Measurements from ENCODE around the gene CACNA1B. TPM values are rescaled to one million over a fixed set of nuclear protein-coding genes. Genes with fewer than 3 reads are reported as not detected.
A peak's percentile ranks its signal among the peaks of the same experiment; 100 is the strongest.

The CACNA1B gene
- total and polyA plus RNA-seq, 7 experiments from 2014 or later: 0.07 TPM; not detected in 6

GRCh38 chr9:138024831-138025291 lies 147.3 kb downstream of the CACNA1B start:
- H3K27ac Mint-ChIP-seq: no peak overlapping the region

DNA sequence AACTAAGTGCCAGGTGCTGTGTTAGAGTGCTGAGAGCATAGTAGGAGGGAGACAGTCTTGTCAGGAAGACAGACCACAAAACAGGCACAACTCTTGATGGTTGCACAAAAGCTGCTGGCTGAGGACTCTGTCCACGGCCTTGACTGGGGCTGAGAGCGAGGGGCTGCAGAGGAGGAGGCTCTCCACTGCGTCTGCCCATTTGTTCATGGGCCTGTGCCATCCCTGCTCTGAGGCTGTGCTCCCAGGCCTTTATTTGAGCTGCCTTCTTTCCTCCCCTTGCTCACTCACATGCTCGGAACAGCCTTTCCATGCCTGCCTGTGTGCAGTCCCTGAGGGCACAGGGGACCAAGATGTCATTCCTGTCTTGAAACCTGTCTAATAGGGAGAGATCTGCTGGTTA lies 147.8 kb downstream of the CACNA1B start:
- DNase-seq: peak in 1 of 9 donors; percentile 6
- Mint-ChIP-seq H3K27ac (no peak overlapping the region), H3K4me3 (peak overlapping the region in 2 of 10 donors; percentile 39 to 51), H3K36me3 (no peaks in the 10 kb centered on the region), H3K9me3 (peaks cover 0 to 1% (median 0%) of the 10 kb centered on the region in 11 donors), H3K27me3 (peaks cover 33 to 49% (median 38%) of the 10 kb centered on the region in 5 donors), H3K4me1 (peaks cover 0 to 6% (median 0%) of the 10 kb centered on the region in 7 donors)
- Histone ChIP-seq H3K4me3 (ENCODE audit: low read length) (no peak overlapping the region), H3K36me3 (ENCODE audit: control insufficient read depth in 2 of 3, insufficient read depth in 3 of 3, low read length in 3 of 3) (no peaks in the 10 kb centered on the region), H3K27ac (ENCODE audit: low read depth, low read length) (no peak overlapping the region), H3K9me3 (ENCODE audit: control insufficient read depth in 2 of 3, low read length in 3 of 3) (no peaks in the 10 kb centered on the region), H3K4me1 (ENCODE audit: control insufficient read depth in 2 of 2, insufficient read depth in 2 of 2, low read length in 2 of 2) (no peaks in the 10 kb centered on the region), H3K27me3 (ENCODE audit: control insufficient read depth in 2 of 2, insufficient read depth in 2 of 2, low read length in 2 of 2) (no peaks in the 10 kb centered on the region)
- ATAC-seq: no peak
- ChIA-PET POLR2A (no interaction called here), CTCF (no interaction called here)
- intact Hi-C loops (cut with micrococcal nuclease): loop anchor here in 1 of 2 donors (5.0 kb wide), 1 partner anchor 303 kb away; no protein-coding TSS in a partner anchor

More at GRCh38 chr9:138024831-138025291, 147.3 kb downstream of the CACNA1B start:
- H3K36me3 ChIP-seq (ENCODE audit: control insufficient read depth in 2 of 3, insufficient read depth in 3 of 3, low read length in 3 of 3): no peaks in the 10 kb centered on the region
- H3K27me3 Mint-ChIP-seq: peaks cover 29 to 44% (median 33%) of the 10 kb centered on the region in 5 donors
- H3K9me3 Mint-ChIP-seq: peaks cover 0 to 1% (median 0%) of the 10 kb centered on the region in 11 donors
- no peaks in the 10 kb centered on the region for H3K27me3 ChIP-seq (ENCODE audit: control insufficient read depth in 2 of 2, insufficient read depth in 2 of 2, low read length in 2 of 2)
- ChIA-PET POLR2A (no interaction called here), CTCF (no interaction called here)
- intact Hi-C loops (cut with micrococcal nuclease): loop anchor here in 1 of 2 donors (5.0 kb wide), 1 partner anchor 303 kb away; no protein-coding TSS in a partner anchor
- no peaks in the 10 kb centered on the region for H3K9me3 ChIP-seq (ENCODE audit: control insufficient read depth in 2 of 3, low read length in 3 of 3)
- peak overlapping the region in 1 of 10 donors; percentile 45 for H3K4me3 Mint-ChIP-seq
- ATAC-seq (no peak), DNase-seq (peak in 1 of 9 donors; percentile 8)
- H3K4me1 Mint-ChIP-seq: peaks cover 0 to 6% (median 0%) of the 10 kb centered on the region in 7 donors
- H3K27ac ChIP-seq (ENCODE audit: low read depth, low read length): no peak overlapping the region
- no peak overlapping the region for H3K4me3 ChIP-seq (ENCODE audit: low read length)
- H3K4me1 ChIP-seq (ENCODE audit: control insufficient read depth in 2 of 2, insufficient read depth in 2 of 2, low read length in 2 of 2): no peaks in the 10 kb centered on the region
- H3K36me3 Mint-ChIP-seq: no peaks in the 10 kb centered on the region

DNA sequence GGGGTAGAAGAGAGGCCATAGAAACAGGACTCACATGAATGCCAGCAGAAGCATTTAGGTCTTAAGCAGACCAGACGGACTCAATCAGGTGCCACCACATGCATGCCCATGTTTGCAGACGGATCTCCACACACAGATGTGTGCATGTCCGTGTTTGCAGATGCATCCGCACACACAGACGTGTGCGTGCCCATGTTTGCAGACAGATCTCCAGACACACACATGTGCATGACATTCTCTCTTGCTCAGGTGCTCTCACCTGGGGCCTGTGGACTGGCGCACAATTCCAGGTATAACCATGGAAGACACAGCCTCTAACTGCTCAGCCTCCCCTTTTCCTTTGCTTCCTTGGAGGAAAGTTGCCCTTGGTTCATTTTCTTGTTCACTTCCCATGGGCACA lies 148.3 kb downstream of the CACNA1B start:
- Histone ChIP-seq H3K4me3 (ENCODE audit: low read length) (no peak overlapping the region), H3K4me1 (ENCODE audit: control insufficient read depth in 2 of 2, insufficient read depth in 2 of 2, low read length in 2 of 2) (no peaks in the 10 kb centered on the region), H3K27me3 (ENCODE audit: control insufficient read depth in 2 of 2, insufficient read depth in 2 of 2, low read length in 2 of 2) (no peaks in the 10 kb centered on the region), H3K27ac (ENCODE audit: low read depth, low read length) (no peak overlapping the region), H3K9me3 (ENCODE audit: control insufficient read depth in 2 of 3, low read length in 3 of 3) (no peaks in the 10 kb centered on the region), H3K36me3 (ENCODE audit: control insufficient read depth in 2 of 3, insufficient read depth in 3 of 3, low read length in 3 of 3) (no peaks in the 10 kb centered on the region)
- intact Hi-C loops (cut with micrococcal nuclease): loop anchor here in 1 of 2 donors (5.0 kb wide), 1 partner anchor 304 kb away; no protein-coding TSS in a partner anchor
- Mint-ChIP-seq H3K9me3 (peaks cover 0 to 1% (median 0%) of the 10 kb centered on the region in 11 donors), H3K36me3 (no peaks in the 10 kb centered on the region), H3K4me3 (peak overlapping the region in 1 of 10 donors; percentile 51), H3K27ac (no peak overlapping the region), H3K27me3 (peaks cover 36 to 54% (median 43%) of the 10 kb centered on the region in 5 donors), H3K4me1 (peaks cover 0 to 6% (median 0%) of the 10 kb centered on the region in 7 donors)
- DNase-seq (peak in 1 of 9 donors; percentile 16), ATAC-seq (no peak)
- ChIA-PET CTCF (no interaction called here), POLR2A (no interaction called here)

DNA sequence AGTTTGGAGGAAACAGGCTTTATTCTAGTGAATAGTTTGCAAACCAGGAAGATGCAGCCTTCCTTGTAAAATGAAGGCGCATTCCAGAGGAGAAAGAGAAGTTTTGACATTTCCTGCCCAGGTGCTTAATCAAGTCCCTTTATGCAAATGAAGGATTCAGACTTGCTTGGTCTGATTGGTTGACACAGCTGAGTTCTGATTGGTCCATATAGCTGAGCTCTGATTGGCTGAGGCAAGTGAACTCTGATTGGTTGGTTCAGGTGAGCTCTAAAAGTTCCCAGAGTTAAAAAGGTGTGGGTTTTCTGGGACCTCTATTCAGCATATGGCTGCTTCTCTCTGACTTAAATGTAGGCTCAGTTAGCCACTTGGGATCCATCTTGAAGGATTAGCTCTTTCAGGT lies 151.0 kb downstream of the CACNA1B start:
- no peaks in the 10 kb centered on the region for H3K36me3 ChIP-seq (ENCODE audit: control insufficient read depth in 2 of 3, insufficient read depth in 3 of 3, low read length in 3 of 3)
- H3K9me3 Mint-ChIP-seq: peaks cover 0 to 16% (median 7%) of the 10 kb centered on the region in 11 donors
- no peak overlapping the region for H3K4me3 ChIP-seq (ENCODE audit: low read length)
- no peaks in the 10 kb centered on the region for H3K9me3 ChIP-seq (ENCODE audit: control insufficient read depth in 2 of 3, low read length in 3 of 3)
- H3K27ac ChIP-seq (ENCODE audit: low read depth, low read length): no peak overlapping the region
- H3K27ac Mint-ChIP-seq: no peak overlapping the region
- DNase-seq (no peak), ATAC-seq (no peak)
- H3K27me3 Mint-ChIP-seq: peaks cover 51 to 74% (median 61%) of the 10 kb centered on the region in 5 donors
- CTCF ChIA-PET: no interaction called here
- H3K36me3 Mint-ChIP-seq: peaks cover 0 to 8% (median 3%) of the 10 kb centered on the region in 5 donors
- H3K27me3 ChIP-seq (ENCODE audit: control insufficient read depth in 2 of 2, insufficient read depth in 2 of 2, low read length in 2 of 2): no peaks in the 10 kb centered on the region
- no peaks in the 10 kb centered on the region for H3K4me1 Mint-ChIP-seq
- intact Hi-C loops (cut with micrococcal nuclease): loop anchor here in 1 of 2 donors (5.0 kb wide), 1 partner anchor 306 kb away; no protein-coding TSS in a partner anchor
- H3K4me1 ChIP-seq (ENCODE audit: control insufficient read depth in 2 of 2, insufficient read depth in 2 of 2, low read length in 2 of 2): no peaks in the 10 kb centered on the region
- POLR2A ChIA-PET: no interaction called here
- H3K4me3 Mint-ChIP-seq: no peak overlapping the region

DNA sequence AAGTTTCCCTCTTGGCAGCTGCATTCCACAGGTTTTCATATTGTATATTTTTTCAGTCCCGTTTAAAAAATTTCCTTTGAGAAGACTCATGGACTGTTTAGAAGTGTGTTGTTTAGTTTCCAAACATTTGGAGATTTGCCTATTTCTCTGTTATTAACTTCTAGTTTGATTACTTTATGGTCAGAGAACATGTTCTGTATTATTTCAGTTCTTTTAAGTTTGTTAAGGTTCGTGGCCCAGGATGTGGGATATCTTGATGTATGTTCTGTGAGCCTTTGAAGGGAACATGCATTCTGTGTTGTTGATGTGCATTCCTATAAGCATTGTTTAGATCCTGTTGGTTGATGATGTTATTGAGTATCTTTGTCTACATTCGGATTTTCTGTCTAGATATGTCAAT lies 153.6 kb downstream of the CACNA1B start:
- Mint-ChIP-seq H3K4me1 (no peaks in the 10 kb centered on the region), H3K27me3 (peaks cover 38 to 74% (median 67%) of the 10 kb centered on the region in 5 donors), H3K9me3 (peaks cover 0 to 25% (median 7%) of the 10 kb centered on the region in 11 donors), H3K4me3 (no peak overlapping the region), H3K27ac (no peak overlapping the region), H3K36me3 (peaks cover 0 to 8% (median 3%) of the 10 kb centered on the region in 5 donors)
- CTCF ChIA-PET: no interaction called here
- Histone ChIP-seq H3K9me3 (ENCODE audit: control insufficient read depth in 2 of 3, low read length in 3 of 3) (no peaks in the 10 kb centered on the region), H3K36me3 (ENCODE audit: control insufficient read depth in 2 of 3, insufficient read depth in 3 of 3, low read length in 3 of 3) (no peaks in the 10 kb centered on the region), H3K27me3 (ENCODE audit: control insufficient read depth in 2 of 2, insufficient read depth in 2 of 2, low read length in 2 of 2) (no peaks in the 10 kb centered on the region), H3K27ac (ENCODE audit: low read depth, low read length) (no peak overlapping the region), H3K4me3 (ENCODE audit: low read length) (no peak overlapping the region), H3K4me1 (ENCODE audit: control insufficient read depth in 2 of 2, insufficient read depth in 2 of 2, low read length in 2 of 2) (no peaks in the 10 kb centered on the region)
- DNase-seq (no peak), ATAC-seq (no peak)
- intact Hi-C loops (cut with micrococcal nuclease): no loop called here
- POLR2A ChIA-PET: no interaction called here

- intact Hi-C loops (cut with micrococcal nuclease): no loop called here
- no peak overlapping the region for H3K4me3 ChIP-seq (ENCODE audit: low read length)
- no peak overlapping the region for H3K4me3 Mint-ChIP-seq
- H3K4me1 Mint-ChIP-seq: no peaks in the 10 kb centered on the region
- peaks cover 30 to 76% (median 65%) of the 10 kb centered on the region in 5 donors for H3K27me3 Mint-ChIP-seq
- ChIA-PET CTCF (no interaction called here), POLR2A (no interaction called here)
- no peaks in the 10 kb centered on the region for H3K4me1 ChIP-seq (ENCODE audit: control insufficient read depth in 2 of 2, insufficient read depth in 2 of 2, low read length in 2 of 2)
- peaks cover 0 to 8% (median 3%) of the 10 kb centered on the region in 5 donors for H3K36me3 Mint-ChIP-seq
- peaks cover 0 to 25% (median 7%) of the 10 kb centered on the region in 11 donors for H3K9me3 Mint-ChIP-seq
- H3K36me3 ChIP-seq (ENCODE audit: control insufficient read depth in 2 of 3, insufficient read depth in 3 of 3, low read length in 3 of 3): no peaks in the 10 kb centered on the region
- no peak overlapping the region for H3K27ac ChIP-seq (ENCODE audit: low read depth, low read length)
- ATAC-seq (no peak), DNase-seq (no peak)
- H3K27me3 ChIP-seq (ENCODE audit: control insufficient read depth in 2 of 2, insufficient read depth in 2 of 2, low read length in 2 of 2): peaks cover 0 to 3% of the 10 kb centered on the region in 2 donors
- no peaks in the 10 kb centered on the region for H3K9me3 ChIP-seq (ENCODE audit: control insufficient read depth in 2 of 3, low read length in 3 of 3)
- no peak overlapping the region for H3K27ac Mint-ChIP-seq
These were observed 156.4 kb downstream of the CACNA1B start for GRCh38 chr9:138033950-138034349.

- Histone ChIP-seq H3K27me3 (ENCODE audit: control insufficient read depth in 2 of 2, insufficient read depth in 2 of 2, low read length in 2 of 2) (peaks cover 0 to 3% of the 10 kb centered on the region in 2 donors), H3K4me3 (ENCODE audit: low read length) (no peak overlapping the region), H3K4me1 (ENCODE audit: control insufficient read depth in 2 of 2, insufficient read depth in 2 of 2, low read length in 2 of 2) (no peaks in the 10 kb centered on the region), H3K36me3 (ENCODE audit: control insufficient read depth in 2 of 3, insufficient read depth in 3 of 3, low read length in 3 of 3) (no peaks in the 10 kb centered on the region), H3K27ac (ENCODE audit: low read depth, low read length) (no peak overlapping the region), H3K9me3 (ENCODE audit: control insufficient read depth in 2 of 3, low read length in 3 of 3) (no peaks in the 10 kb centered on the region)
- DNase-seq (no peak), ATAC-seq (no peak)
- H3K9me3 Mint-ChIP-seq: peaks cover 0 to 24% (median 7%) of the 10 kb centered on the region in 11 donors
- peaks cover 11 to 64% (median 41%) of the 10 kb centered on the region in 5 donors for H3K27me3 Mint-ChIP-seq
- peaks cover 0 to 8% (median 3%) of the 10 kb centered on the region in 5 donors for H3K36me3 Mint-ChIP-seq
- H3K4me1 Mint-ChIP-seq: no peaks in the 10 kb centered on the region
- POLR2A ChIA-PET: no interaction called here
- CTCF ChIA-PET: no interaction called here
- no peak overlapping the region for H3K4me3 Mint-ChIP-seq
- H3K27ac Mint-ChIP-seq: no peak overlapping the region
- intact Hi-C loops (cut with micrococcal nuclease): no loop called here
These were observed 159.6 kb downstream of the CACNA1B start for GRCh38 chr9:138037140-138037539.

All from naive thymus-derived CD4-positive, alpha-beta T cell (primary cell).